KMS-11 (cell line): ENCODE measurements around the gene MFSD12.

Source experiments
- H2AFZ ChIP-seq: fragments of 200-600 bp; sonication (generic); 2 replicates; pipeline ENCODE4 v1.6.1; 2016; ENCODE audit warnings: antibody characterized with exemption, mixed run types, low read depth
- H3K27ac ChIP-seq: fragments of 200-600 bp; sonication (generic); 2 replicates; pipeline ENCODE4 v1.6.1; 2016; ENCODE audit warnings: mild to moderate bottlenecking, mixed run types
- H3K27me3 ChIP-seq: fragments of 200-600 bp; sonication (generic); 2 replicates; pipeline ENCODE4 v1.6.1; 2017; ENCODE audit warnings: mild to moderate bottlenecking, low read depth, mixed run types, moderate library complexity; ENCODE audit not compliant: insufficient read depth
- H3K36me3 ChIP-seq: fragments of 200-600 bp; sonication (generic); 2 replicates; pipeline ENCODE4 v1.6.1; 2017; ENCODE audit warnings: mild to moderate bottlenecking, mixed run types; ENCODE audit not compliant: insufficient read depth
- H3K4me1 ChIP-seq: fragments of 200-600 bp; sonication (generic); 2 replicates; pipeline ENCODE4 v1.6.1; 2016; ENCODE audit warnings: mild to moderate bottlenecking, low read depth, mixed run types; ENCODE audit not compliant: poor library complexity, severe bottlenecking
- H3K4me2 ChIP-seq: fragments of 200-600 bp; sonication (generic); 2 replicates; pipeline ENCODE4 v1.7.0; 2016; ENCODE audit warnings: mild to moderate bottlenecking, mixed run types
- H3K4me3 ChIP-seq: fragments of 200-600 bp; sonication (generic); IDR thresholded peaks from 2 replicates; pipeline ENCODE4 v1.6.1; 2017; ENCODE audit warnings: low read depth, low read length, mixed read lengths; ENCODE audit not compliant: insufficient read depth
- H3K79me2 ChIP-seq: fragments of 200-600 bp; sonication (generic); 2 replicates; pipeline ENCODE4 v1.6.1; 2016; ENCODE audit warnings: low read depth, mixed run types; ENCODE audit not compliant: insufficient read depth
- H3K9ac ChIP-seq: fragments of 200-600 bp; sonication (generic); 2 replicates; pipeline ENCODE4 v1.6.1; 2016; ENCODE audit warnings: mild to moderate bottlenecking, mixed run types
- H4K20me1 ChIP-seq: fragments of 200-600 bp; sonication (generic); 2 replicates; pipeline ENCODE4 v1.6.1; 2016; ENCODE audit warnings: mild to moderate bottlenecking, mixed run types; ENCODE audit not compliant: insufficient read depth
- TF ChIP-seq, protein P1 (sequence below): fragments of 200-600 bp; sonication (generic); conservative IDR thresholded peaks from 2 replicates; pipeline ENCODE4 v1.6.1; 2017; ENCODE audit warnings: low read depth, mild to moderate bottlenecking, antibody characterized with exemption, low read length, moderate library complexity, mixed read lengths

The MFSD12 gene

GRCh38 chr19:3605361-3605760 lies 48.0 kb upstream of the MFSD12 start:
- H3K9ac ChIP-seq: no peak overlapping the region
- TF ChIP-seq, protein P1, sequence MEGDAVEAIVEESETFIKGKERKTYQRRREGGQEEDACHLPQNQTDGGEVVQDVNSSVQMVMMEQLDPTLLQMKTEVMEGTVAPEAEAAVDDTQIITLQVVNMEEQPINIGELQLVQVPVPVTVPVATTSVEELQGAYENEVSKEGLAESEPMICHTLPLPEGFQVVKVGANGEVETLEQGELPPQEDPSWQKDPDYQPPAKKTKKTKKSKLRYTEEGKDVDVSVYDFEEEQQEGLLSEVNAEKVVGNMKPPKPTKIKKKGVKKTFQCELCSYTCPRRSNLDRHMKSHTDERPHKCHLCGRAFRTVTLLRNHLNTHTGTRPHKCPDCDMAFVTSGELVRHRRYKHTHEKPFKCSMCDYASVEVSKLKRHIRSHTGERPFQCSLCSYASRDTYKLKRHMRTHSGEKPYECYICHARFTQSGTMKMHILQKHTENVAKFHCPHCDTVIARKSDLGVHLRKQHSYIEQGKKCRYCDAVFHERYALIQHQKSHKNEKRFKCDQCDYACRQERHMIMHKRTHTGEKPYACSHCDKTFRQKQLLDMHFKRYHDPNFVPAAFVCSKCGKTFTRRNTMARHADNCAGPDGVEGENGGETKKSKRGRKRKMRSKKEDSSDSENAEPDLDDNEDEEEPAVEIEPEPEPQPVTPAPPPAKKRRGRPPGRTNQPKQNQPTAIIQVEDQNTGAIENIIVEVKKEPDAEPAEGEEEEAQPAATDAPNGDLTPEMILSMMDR: no peak
- no peak overlapping the region for H2AFZ ChIP-seq
- no peak overlapping the region for H3K4me2 ChIP-seq
- no peaks in the 10 kb centered on the region for H4K20me1 ChIP-seq
- H3K27ac ChIP-seq: no peak overlapping the region
- no peaks in the 10 kb centered on the region for H3K79me2 ChIP-seq
- H3K4me1 ChIP-seq: peaks cover 5% of the 10 kb centered on the region
- H3K27me3 ChIP-seq: no peaks in the 10 kb centered on the region; the same call in 1 of the 2 replicates
- no peak overlapping the region for H3K4me3 ChIP-seq
- no peaks in the 10 kb centered on the region for H3K36me3 ChIP-seq

DNA sequence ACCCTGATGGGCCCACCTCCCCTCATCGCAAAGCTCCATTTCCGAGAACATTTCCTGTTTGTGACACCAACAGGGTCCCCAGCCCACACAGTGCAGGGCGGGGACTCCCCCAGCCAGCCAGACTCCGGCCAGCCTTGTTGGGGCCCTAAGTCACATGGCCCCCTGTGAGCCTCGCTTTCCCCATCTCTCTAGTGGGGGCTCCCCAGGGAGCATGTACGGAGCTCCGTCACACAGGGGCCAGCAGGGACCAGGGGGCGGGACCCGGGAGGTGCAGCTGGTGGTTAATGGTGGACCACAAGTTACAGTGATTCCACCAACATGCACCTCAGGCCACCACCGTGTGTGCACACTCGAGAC lies 47.6 kb upstream of the MFSD12 start:
- Histone ChIP-seq H3K9ac (no peak overlapping the region), H3K4me2 (no peak overlapping the region), H4K20me1 (no peaks in the 10 kb centered on the region), H3K4me1 (peaks cover 5% of the 10 kb centered on the region), H3K36me3 (no peaks in the 10 kb centered on the region), H3K27ac (no peak overlapping the region), H3K4me3 (no peak overlapping the region), H2AFZ (no peak overlapping the region), H3K27me3 (no peaks in the 10 kb centered on the region; the same call in 1 of the 2 replicates), H3K79me2 (no peaks in the 10 kb centered on the region)
- TF ChIP-seq, protein P1: no peak

DNA sequence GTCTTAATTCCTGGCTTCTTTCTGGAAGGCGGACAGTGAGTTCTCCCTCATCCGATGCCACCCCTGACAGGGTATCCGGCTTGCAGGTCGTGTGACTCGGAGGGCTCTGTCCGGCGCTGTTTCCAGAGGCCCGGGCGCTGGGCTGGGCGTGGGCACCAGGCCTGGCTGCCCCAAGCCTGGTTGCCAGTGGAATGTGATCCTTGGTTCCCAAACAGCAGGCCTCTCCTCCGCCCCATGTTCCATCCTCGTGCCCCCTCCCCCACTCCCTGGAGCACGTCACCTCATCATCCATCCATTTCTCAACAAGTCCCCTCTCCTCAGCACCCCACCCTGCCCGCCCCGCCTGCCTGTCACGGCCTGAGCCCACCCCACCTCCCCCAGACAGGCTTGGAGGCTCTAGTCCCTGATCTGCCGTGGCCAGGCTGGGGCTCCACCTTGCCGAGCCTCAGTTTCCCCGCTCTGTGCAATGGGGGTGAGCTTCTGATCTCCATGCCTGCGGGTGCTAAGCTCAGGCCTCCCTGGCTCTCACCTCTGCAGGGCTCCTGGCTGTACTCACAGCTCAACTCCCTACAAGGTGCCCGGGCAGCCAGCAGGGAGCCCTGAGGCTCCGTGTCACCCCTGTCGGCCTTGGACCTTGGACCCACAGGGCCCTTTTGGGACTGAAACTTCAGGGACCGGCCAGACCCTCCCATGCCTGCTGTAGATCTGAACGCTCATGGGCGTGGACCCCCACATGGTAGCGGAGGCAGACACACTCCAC lies 47.0 kb upstream of the MFSD12 start:
- no peak overlapping the region for H3K9ac ChIP-seq
- TF ChIP-seq, protein P1: no peak
- no peaks in the 10 kb centered on the region; the same call in 1 of the 2 replicates for H3K27me3 ChIP-seq
- H3K4me1 ChIP-seq: peaks cover 5% of the 10 kb centered on the region
- no peaks in the 10 kb centered on the region for H4K20me1 ChIP-seq
- no peak overlapping the region for H3K4me2 ChIP-seq
- no peak overlapping the region for H3K4me3 ChIP-seq
- no peaks in the 10 kb centered on the region for H3K36me3 ChIP-seq
- H3K27ac ChIP-seq: no peak overlapping the region
- no peaks in the 10 kb centered on the region for H3K79me2 ChIP-seq
- no peak overlapping the region for H2AFZ ChIP-seq

DNA sequence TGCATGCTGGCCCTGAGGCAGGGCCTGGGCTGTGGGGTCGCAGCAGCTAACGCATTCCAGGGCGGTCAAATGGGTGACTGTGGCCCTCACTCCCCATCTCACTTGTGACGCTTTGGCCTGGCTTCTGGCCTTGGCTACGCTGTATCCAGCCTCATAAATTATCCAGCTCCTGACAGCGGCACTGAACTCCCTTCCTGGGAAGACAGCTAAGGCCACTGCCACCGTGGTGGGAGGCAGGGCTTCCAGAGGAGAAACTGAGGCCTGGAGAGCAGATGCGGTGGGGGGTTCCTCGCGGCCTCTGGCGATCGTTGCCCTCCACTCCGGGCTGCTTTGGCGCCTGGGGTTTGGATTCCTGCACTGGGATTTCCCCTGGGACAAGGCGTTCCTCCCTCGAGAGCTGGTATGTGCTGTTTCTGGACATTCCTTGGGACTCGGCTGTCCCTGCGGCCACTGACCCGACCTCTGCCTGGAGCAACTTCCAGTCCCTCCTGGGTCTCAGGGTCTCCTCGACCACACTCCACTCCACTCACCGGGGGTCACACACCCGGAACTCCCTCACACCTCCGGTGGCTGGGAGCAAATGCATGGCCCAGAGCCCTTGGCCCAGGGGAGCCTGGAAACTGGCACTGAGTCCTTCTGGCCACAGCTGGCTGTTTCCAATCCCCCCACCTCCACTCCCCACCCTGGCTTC lies 45.9 kb upstream of the MFSD12 start:
- Histone ChIP-seq H4K20me1 (no peaks in the 10 kb centered on the region), H3K36me3 (no peaks in the 10 kb centered on the region), H2AFZ (no peak overlapping the region), H3K9ac (no peak overlapping the region), H3K4me2 (no peak overlapping the region), H3K4me3 (no peak overlapping the region), H3K79me2 (no peaks in the 10 kb centered on the region), H3K4me1 (peaks cover 5% of the 10 kb centered on the region), H3K27ac (no peak overlapping the region), H3K27me3 (no peaks in the 10 kb centered on the region; the same call in 1 of the 2 replicates)
- TF ChIP-seq, protein P1: no peak
